MV-4-11 (cell line): Measurements from ENCODE around the gene ADGRB2.

Experiments
- DNase-seq: peaks from one replicate; lab custom pipeline; 2025; lab: John Stamatoyannopoulos, UW

The ADGRB2 gene

GRCh38 chr1:31745946-31746670 lies 18.0 kb downstream of the ADGRB2 start:
- DNase-seq: no peak

DNA sequence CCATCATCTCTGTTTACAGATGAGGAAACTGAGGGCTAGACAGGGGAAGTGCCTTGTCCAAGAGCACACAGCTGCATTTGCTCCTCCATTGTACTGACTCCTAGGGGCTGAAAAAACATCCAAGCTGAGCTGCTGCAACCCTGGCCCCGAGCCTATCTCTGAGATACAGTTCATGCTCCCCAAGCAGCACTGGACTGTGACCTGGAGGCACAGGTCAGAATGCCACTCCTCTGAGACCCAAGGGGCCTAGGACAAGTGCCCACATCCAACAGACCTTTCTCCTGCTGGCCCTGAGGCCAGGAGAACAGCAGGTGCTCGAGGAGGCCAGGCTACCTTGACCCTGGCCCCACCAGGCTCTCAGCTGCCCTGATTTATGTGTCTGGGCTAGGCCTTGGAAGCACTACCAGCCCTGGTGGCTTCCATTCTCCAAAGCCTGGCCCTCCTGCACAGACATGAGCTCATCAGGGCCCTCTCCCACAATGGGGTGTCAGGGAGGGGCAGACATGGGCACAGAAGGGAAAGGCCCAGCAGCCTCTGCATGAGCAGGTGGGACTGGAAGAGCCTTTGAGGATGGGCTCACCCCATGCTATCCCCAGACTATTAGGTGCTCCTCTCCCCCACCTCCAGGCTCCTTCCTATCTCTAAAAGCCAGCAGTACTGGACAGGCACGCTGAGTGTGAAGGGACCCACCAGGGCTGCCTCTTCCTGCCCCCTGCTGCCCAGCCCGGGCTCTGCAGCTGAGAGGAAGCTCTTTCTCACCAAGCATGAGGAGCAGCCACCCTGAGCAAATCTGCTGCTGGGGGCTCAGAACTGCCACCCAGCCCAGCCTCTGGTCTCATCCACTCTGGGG lies 18.8 kb downstream of the ADGRB2 start:
- peak; percentile 30 for DNase-seq

DNA sequence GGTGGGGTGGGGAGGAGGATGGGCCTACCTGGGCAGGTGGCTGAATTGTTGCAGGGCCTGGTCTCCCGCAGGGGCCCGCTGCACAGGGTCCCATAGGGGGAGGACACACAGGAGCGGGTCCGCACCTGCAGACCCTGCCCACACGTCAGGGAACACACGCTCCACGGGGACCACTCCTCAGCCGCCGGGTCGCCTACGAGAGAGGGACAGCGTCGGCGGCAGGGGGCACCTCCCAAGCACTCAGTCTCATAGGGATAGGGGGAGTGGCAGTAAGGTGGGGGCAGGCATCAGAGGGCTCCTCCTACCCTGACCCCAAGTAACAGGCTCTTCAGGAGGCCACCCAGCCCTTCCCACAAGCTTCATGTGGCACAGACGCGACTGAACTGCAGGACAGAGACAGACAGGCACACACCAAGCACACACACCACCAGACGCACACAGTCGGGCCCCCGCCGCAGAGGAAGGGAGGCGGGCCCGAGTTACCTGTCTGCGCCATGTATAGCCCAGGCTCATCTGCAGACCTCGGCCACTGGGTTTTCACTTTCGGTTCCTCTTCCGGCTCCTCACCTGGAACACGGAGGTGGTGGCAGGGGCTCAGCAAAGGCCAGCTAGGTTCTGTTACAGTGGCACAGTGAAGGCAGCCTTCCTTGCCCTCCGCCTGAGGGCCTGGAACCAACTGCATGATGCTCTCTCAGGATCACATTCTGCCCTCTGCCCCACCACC lies 19.8 kb downstream of the ADGRB2 start:
- DNase-seq: no peak

DNA sequence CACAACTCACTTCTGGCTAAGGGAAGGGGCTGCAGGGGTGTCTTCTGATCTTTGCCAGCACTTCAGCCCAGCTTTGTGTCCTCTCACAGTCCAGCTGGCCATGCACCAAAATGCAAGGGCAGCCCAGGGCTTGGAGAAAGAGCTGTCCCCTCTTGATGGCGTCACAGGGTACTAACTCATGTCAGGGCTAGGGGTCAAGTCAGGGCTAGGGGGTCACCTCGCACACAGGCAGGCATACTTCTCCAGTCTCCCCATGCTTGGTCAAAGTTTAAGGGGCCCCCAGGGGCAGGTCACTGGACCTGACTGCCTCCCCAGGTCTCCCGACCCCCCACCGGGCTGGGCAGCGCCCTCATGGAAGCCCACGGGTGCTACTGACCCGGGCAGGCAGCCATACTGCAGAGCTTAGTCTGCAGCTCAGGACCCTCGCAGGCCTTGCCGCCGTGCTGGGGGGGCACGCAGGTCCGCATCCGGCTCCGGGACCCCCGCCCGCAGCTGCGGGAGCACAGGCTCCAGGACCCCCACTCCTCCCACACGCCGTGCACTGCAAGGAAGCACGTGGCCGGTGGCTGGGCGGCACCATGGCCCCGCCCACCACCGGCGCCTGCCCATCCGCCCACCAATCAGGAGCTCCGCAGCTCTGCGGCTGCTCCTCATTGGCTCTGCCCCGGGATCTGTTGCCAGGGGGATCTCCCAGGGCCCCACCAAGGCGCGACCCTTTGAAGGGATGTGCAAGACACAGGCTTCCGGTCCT lies 21.5 kb downstream of the ADGRB2 start:
- no peak for DNase-seq

GRCh38 chr1:31739346-31739745 lies 24.8 kb downstream of the ADGRB2 start:
- no peak for DNase-seq

GRCh38 chr1:31736675-31737074 lies 27.5 kb downstream of the ADGRB2 start:
- DNase-seq: no peak

- DNase-seq: no peak
Observed at GRCh38 chr1:31735571-31735970, 28.6 kb downstream of the ADGRB2 start.

- DNase-seq: no peak
Observed at GRCh38 chr1:31734582-31735107, 29.5 kb downstream of the ADGRB2 start.

DNA sequence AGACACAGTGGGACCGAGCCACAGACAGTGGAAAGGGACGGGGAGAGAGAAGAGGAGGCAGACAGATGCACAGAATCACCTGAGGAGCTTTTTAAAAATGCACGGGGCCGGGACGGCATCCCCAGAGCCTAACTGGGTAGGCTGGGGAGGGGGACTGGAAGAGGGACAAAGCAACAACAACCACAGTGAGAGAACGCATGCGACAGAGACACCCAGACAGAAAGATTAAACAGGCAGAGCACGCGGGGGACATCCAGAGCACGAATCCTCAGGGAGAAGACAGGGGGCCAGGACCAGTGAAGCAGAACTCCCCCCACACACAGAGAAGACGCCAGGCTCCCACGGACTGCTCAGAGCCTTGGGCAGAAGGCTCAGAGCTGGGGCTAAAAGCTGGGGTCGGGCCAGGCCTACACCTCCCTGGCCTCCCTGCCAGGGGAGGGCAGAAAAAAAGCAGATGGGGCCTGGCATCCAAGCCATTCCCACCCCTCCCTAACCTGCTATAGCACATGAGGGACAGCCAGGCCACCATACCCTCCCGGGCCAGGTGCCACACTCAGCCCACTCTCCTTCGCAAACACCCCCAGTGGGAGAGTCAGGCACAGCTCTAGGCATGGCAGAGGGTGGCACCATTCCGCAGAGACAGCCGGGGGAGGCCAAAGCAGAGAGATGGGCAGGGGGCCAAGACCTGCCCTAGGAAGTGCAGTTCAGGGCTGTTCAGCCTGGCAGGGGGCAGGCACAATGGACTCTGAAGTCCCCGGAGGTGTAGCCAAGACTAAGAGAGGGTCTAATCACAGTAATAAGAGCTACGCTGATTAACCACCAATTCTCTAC lies 30.5 kb downstream of the ADGRB2 start:
- DNase-seq: no peak

- DNase-seq: no peak
Observed at GRCh38 chr1:31732751-31733289, 31.3 kb downstream of the ADGRB2 start.

- no peak for DNase-seq
Observed at GRCh38 chr1:31732343-31732742, 31.8 kb downstream of the ADGRB2 start.

DNA sequence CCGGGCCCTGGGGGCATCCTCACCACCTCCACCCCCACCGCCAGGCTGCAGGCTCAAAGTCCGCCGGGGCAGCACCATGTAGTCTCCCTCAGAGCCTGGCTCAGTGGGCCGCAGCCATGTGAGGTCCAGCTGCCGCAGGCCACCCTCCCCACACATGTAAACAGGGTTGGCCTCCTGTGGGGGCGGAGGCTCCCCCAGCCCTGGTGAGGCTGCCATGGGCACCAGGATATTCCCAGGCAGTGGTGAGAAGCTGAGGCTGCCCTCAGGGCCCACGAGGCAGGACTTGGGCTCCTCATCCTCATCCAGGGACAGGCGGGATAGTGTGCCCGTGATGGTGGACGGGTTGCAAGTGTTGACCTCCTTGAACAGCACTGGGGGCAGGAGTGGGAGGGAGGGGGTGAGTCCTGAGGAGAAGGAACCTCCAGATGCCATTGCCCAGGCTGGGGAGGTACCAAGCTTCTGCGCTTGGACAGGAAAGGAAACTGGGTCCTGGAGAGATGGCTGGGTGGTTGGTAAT lies 33.0 kb downstream of the ADGRB2 start:
- no peak for DNase-seq

- no peak for DNase-seq
Observed at GRCh38 chr1:31730336-31731048, 33.6 kb downstream of the ADGRB2 start.

GRCh38 chr1:31727849-31728248 lies 36.3 kb downstream of the ADGRB2 start:
- DNase-seq: no peak

DNA sequence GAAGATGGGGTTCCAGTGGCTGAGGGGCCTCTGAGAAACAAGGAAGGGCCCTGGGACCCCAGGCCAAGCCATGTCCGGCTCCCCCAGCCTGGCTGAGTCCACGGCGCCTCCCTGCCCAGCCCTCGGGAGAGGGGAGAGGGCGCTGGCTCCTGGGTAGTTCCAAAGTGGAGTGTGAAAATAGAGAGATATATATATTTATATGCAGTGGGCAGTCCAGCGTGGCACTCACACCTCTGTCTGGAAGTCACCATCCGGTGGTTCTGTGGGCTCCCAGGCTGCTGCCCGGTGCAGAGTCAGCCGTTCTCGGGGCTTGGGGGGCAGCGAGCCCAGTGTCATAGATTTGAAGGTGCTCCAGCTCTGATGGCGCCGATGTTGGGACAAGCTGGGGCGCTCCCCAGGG lies 36.9 kb downstream of the ADGRB2 start:
- DNase-seq: no peak

- no peak for DNase-seq
Observed at GRCh38 chr1:31726715-31727114, 37.4 kb downstream of the ADGRB2 start.

DNA sequence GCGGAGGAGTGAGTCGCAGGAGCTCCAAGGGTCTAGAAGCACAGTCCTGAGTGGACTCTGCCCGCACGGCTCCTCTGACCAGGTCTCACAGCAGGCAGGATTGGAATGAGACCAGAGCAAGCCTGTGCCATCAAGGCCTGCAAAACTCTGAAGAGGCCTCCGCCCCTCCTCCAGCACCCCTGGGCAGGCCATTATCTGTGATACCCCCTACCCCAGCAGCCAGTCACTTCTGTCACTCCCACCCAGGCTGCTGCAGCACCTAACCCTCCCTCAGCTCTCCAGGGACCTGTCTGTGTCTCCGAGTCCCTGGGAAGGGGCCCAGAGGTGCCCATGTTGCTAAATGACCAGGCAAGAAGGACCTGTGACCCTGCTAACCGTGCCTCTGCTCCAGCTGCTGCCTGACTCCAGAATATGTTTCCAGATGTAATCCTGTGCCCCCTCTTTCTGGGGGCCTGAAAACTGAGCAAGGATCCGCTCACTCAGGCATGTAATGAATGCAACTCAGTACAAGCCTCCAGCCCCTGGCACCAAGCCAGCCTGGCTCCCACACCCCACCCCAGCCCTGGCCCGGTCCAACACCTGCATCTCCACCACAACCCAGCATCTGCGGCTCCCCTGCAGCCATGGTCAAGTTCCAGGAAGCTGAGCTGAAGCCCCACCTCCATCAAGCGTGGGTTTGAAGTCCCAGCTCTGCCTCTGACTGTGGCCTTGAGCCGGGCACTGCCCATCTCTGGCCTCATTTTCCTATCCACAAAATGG lies 38.2 kb downstream of the ADGRB2 start:
- no peak for DNase-seq

DNA sequence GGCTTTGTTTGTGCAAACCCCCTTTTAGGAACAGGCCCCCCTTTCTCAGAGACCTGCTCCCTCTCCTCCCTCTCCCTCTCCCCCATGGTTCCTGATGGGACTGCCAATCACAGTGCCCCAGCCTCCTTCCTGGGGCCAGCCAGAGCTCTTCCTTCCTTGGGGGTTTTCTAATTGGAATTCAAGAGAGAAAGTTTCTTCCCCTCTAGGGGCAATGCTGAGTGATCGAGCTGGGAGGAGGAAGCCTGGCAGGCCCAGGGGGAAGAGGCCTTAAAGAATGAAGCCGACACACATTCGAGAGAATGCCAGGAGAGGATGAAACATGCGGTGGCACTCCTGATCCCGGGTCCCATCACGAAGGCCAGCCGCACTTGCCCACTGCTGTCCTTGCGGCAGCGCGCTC lies 39.0 kb downstream of the ADGRB2 start:
- DNase-seq: no peak

- peak; percentile 55 for DNase-seq
Observed at GRCh38 chr1:31723828-31724359, 40.2 kb downstream of the ADGRB2 start.
